Neutrophil (primary cell): Measurements from ENCODE around the gene DNAH3.
"Not testable (repeated sequence)": the region's sequence is repeated elsewhere in the genome, so short reads cannot be mapped to it uniquely, and the experiment has no call there.

Experiments used
- H3K27ac ChIP-seq: fragments of 200-600 bp; sonication (generic); 2 replicates; pipeline ENCODE4 v1.5.1; 2016; ENCODE audit warnings: mild to moderate bottlenecking, moderate library complexity
- H3K27me3 ChIP-seq: fragments of 200-600 bp; sonication (generic); 2 replicates; pipeline ENCODE4 v1.6.0; 2016; ENCODE audit warnings: mild to moderate bottlenecking
- H3K36me3 ChIP-seq: fragments of 200-600 bp; sonication (generic); 2 replicates; pipeline ENCODE4 v1.5.1; 2017
- H3K4me1 ChIP-seq, 2 experiments: fragments of 200-600 bp in 1 of 2; sonication (generic) in 1 of 2; 1 replicate in 1 of 2; 2 replicates in 1 of 2; pipeline versions ENCODE4 v1.5.1 to v1.6.1; 2013 to 2016; ENCODE audit warnings: low read depth in 1 of 2, low read length in 1 of 2, mild to moderate bottlenecking in 1 of 2, moderate library complexity in 1 of 2; ENCODE audit not compliant: control insufficient read depth in 1 of 2, insufficient read depth in 1 of 2
- H3K4me3 ChIP-seq, 2 experiments: fragments of 200-600 bp in 1 of 2; sonication (generic) in 1 of 2; 1 replicate in 1 of 2; 2 replicates in 1 of 2; pipeline ENCODE4 v1.5.1; 2013 to 2016; ENCODE audit warnings: low read depth in 1 of 2, low read length in 1 of 2, mild to moderate bottlenecking in 1 of 2, moderate library complexity in 1 of 2
- H3K9me3 ChIP-seq: fragments of 200-600 bp; sonication (generic); 2 replicates; pipeline ENCODE4 v1.5.1; 2016
- CTCF ChIP-seq: fragments of 200-600 bp; sonication (generic); IDR thresholded peaks from 2 replicates; pipeline ENCODE4 v1.5.1; 2016; ENCODE audit warnings: antibody characterized with exemption

Gene DNAH3

GRCh38 chr16:20987049-20987448 lies 163.6 kb downstream of the DNAH3 start:
- no peaks in the 10 kb centered on the region for H3K36me3 ChIP-seq
- no peak for TF ChIP-seq CTCF
- no peaks in the 10 kb centered on the region for H3K27me3 ChIP-seq
- H3K4me1 ChIP-seq: no peaks in the 10 kb centered on the region
- no peak overlapping the region for H3K4me3 ChIP-seq
- no peaks in the 10 kb centered on the region for H3K9me3 ChIP-seq
- no peak overlapping the region for H3K27ac ChIP-seq

GRCh38 chr16:20984019-20984418 lies 166.6 kb downstream of the DNAH3 start:
- H3K9me3 ChIP-seq: no peaks in the 10 kb centered on the region
- H3K4me3 ChIP-seq: no peak overlapping the region
- no peak overlapping the region for H3K27ac ChIP-seq
- no peaks in the 10 kb centered on the region for H3K4me1 ChIP-seq
- no peak for TF ChIP-seq CTCF
- no peaks in the 10 kb centered on the region for H3K27me3 ChIP-seq
- no peaks in the 10 kb centered on the region for H3K36me3 ChIP-seq

GRCh38 chr16:20976576-20976975 lies 174.1 kb downstream of the DNAH3 start:
- Histone ChIP-seq H3K27ac (no peak overlapping the region), H3K9me3 (no peaks in the 10 kb centered on the region), H3K4me3 (no peak overlapping the region), H3K36me3 (no peaks in the 10 kb centered on the region), H3K27me3 (no peaks in the 10 kb centered on the region), H3K4me1 (no peaks in the 10 kb centered on the region)
- no peak for TF ChIP-seq CTCF

GRCh38 chr16:20973201-20973600 lies 177.4 kb downstream of the DNAH3 start:
- not testable (repeated sequence) for H3K4me3 ChIP-seq, H3K4me1 ChIP-seq, H3K27ac ChIP-seq, H3K27me3 ChIP-seq, H3K9me3 ChIP-seq, H3K36me3 ChIP-seq

GRCh38 chr16:20971401-20971800 lies 179.2 kb downstream of the DNAH3 start:
- H3K9me3 ChIP-seq: no peaks in the 10 kb centered on the region
- no peaks in the 10 kb centered on the region for H3K27me3 ChIP-seq
- no peak overlapping the region for H3K27ac ChIP-seq
- H3K4me3 ChIP-seq: no peak overlapping the region
- no peaks in the 10 kb centered on the region for H3K4me1 ChIP-seq
- no peaks in the 10 kb centered on the region for H3K36me3 ChIP-seq
- TF ChIP-seq CTCF: no peak

- no peak for TF ChIP-seq CTCF
- Histone ChIP-seq H3K27me3 (no peaks in the 10 kb centered on the region), H3K4me3 (no peak overlapping the region), H3K9me3 (no peaks in the 10 kb centered on the region), H3K36me3 (no peaks in the 10 kb centered on the region), H3K4me1 (no peaks in the 10 kb centered on the region), H3K27ac (no peak overlapping the region)
Observed at GRCh38 chr16:20969386-20969785, 181.3 kb downstream of the DNAH3 start.
